AG09309 (cell line): ENCODE measurements around the gene TAS2R7.
"Not testable (repeated sequence)": the region's sequence is repeated elsewhere in the genome, so short reads cannot be mapped to it uniquely, and the experiment has no call there.

Experiments used
- DNase-seq: peaks from one replicate; pipeline ENCODE4 v3.0.0-alpha.2; 2010; ENCODE audit warnings: low read depth
- H3K4me3 ChIP-seq: 2 replicates; pipeline ENCODE4 v1.5.1; 2011; ENCODE audit warnings: mild to moderate bottlenecking, low read depth, low read length, moderate library complexity; ENCODE audit not compliant: control insufficient read depth
- TF ChIP-seq, protein P1 (sequence below): IDR thresholded peaks from 2 replicates; pipeline ENCODE4 v1.5.1; 2011; ENCODE audit warnings: mild to moderate bottlenecking, low read depth, low read length, inconsistent platforms; ENCODE audit not compliant: insufficient read depth, control insufficient read depth; ENCODE audit errors: missing control alignments

The TAS2R7 gene

DNA sequence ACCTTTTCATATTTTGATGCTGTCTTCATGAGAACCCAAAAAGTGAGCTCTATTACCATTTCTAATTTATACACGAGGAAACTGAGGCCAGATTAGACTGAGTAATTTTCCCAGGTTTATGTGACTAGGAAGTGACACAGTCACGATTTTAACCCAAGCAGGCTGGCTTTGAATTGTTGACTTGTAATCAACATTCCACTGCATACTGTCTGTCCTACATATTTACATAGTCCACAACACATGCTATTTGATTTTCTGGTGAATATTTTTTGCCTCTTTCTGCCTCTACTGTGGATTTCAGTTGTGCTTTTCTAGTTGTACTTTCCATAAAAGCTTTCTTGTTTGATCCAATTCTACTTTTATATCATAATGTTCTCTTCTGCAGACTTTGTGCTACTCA is 8.2 kb downstream of the TAS2R7 start:
- DNase-seq: no peak
- no peak overlapping the region for H3K4me3 ChIP-seq
- TF ChIP-seq, protein P1, sequence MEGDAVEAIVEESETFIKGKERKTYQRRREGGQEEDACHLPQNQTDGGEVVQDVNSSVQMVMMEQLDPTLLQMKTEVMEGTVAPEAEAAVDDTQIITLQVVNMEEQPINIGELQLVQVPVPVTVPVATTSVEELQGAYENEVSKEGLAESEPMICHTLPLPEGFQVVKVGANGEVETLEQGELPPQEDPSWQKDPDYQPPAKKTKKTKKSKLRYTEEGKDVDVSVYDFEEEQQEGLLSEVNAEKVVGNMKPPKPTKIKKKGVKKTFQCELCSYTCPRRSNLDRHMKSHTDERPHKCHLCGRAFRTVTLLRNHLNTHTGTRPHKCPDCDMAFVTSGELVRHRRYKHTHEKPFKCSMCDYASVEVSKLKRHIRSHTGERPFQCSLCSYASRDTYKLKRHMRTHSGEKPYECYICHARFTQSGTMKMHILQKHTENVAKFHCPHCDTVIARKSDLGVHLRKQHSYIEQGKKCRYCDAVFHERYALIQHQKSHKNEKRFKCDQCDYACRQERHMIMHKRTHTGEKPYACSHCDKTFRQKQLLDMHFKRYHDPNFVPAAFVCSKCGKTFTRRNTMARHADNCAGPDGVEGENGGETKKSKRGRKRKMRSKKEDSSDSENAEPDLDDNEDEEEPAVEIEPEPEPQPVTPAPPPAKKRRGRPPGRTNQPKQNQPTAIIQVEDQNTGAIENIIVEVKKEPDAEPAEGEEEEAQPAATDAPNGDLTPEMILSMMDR: no peak

DNA sequence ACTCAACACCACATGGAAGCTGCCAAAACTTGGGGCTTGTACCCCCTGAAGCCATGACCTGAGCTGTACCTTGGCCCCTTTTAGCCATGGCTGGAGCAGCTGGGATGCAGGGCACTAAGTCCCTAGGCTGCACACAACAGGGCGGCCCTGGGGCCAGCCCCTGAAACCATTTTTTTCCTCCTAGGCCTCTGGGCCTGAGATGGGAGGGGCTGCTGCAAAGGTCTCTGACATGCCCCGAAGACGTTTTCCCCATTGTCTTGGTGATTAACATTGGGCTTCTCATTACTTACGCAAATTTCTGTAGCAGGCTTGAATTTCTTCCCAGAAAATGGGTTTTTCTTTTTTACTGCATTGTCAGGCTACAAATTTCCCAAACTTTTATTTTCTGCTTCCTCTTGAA is 10.7 kb downstream of the TAS2R7 start:
- DNase-seq, H3K4me3 ChIP-seq: not testable (repeated sequence)

GRCh38 chr12:10783252-10783651 is 19.2 kb downstream of the TAS2R7 start:
- DNase-seq: no peak
- H3K4me3 ChIP-seq: no peak overlapping the region
- TF ChIP-seq, protein P1: no peak

GRCh38 chr12:10779103-10779502 is 23.3 kb downstream of the TAS2R7 start:
- DNase-seq: no peak
- H3K4me3 ChIP-seq: no peak overlapping the region
- TF ChIP-seq, protein P1: no peak

DNA sequence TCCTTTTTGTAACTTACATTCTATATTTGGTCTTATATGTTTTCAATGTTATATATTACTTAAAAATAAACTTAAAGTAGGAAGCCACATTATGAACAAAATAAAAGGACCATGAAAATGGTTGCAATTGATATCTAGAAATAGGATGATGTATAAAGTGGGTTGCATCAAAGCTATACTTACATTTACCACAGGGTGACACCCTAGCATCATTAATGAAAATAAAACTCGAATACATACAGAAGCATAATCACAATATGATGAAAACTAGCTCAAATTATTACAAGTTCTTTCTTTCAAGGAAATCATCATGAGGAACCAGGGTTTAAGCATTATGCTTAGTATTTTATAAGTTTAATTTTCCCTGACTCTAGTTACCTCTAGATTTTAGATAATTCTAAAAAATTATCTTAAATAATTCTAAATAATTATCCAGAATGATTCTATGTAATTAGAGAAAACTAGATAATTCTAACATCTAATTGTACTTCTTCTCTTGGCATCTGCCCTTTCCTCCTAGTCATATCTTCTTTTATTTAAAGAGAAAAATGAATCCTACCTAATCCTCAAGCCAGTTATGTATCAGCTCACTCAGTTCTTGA is 31.2 kb downstream of the TAS2R7 start:
- DNase-seq: peak; percentile 11
- H3K4me3 ChIP-seq: no peak overlapping the region
- TF ChIP-seq, protein P1: peak; percentile 44

DNA sequence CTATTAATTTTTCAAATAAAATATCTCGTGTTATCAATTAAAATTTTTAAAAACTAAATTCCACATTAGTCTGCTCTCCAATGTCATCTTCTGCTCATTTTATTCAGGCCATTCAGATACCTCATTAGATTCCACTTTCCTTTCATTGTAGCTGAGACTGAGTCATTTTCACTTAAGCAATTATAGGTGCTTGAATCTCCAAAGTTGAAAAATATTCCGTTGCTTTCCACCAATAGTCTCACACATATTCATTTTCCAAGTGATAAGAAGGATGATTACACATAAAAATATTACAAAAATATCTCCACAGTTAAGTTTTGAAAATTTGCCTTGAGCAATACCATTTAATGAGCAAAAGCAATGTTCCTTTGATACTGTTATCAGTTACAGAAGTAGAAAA is 42.8 kb downstream of the TAS2R7 start:
- TF ChIP-seq, protein P1: no peak

GRCh38 chr12:10756194-10756593 is 46.2 kb downstream of the TAS2R7 start:
- TF ChIP-seq, protein P1: no peak
- DNase-seq: no peak
- H3K4me3 ChIP-seq: no peak overlapping the region

More for the DNA sequence above, 42.8 kb downstream of the TAS2R7 start:
- H3K4me3 ChIP-seq: no peak overlapping the region
- DNase-seq: no peak
